Measurements from ENCODE around the gene PKN1. TPM values are rescaled to one million over a fixed set of nuclear protein-coding genes. Genes with fewer than 3 reads are reported as not detected.
"Not testable (repeated sequence)": the region's sequence is repeated elsewhere in the genome, so short reads cannot be mapped to it uniquely, and the experiment has no call there.

Gene PKN1
- total RNA-seq, 3 donors from 2014 or later (not counting 1 experiment from before 2014, with no cell fraction given): 323 to 351 (median 350) TPM

- no peak for TF ChIP-seq CTCF (IDR thresholded peaks at IDR 0.05)
- H3K4me3 Mint-ChIP-seq: peak overlapping the region; percentile 13
- H3K9me3 ChIP-seq (ENCODE audit: control insufficient read depth, insufficient read depth, low read length): no peaks in the 10 kb centered on the region
- H3K27ac ChIP-seq (ENCODE audit: low read length): no peak overlapping the region
- H3K4me3 ChIP-seq (ENCODE audit: low read length): no peak overlapping the region
- no peaks in the 10 kb centered on the region for H3K27me3 ChIP-seq (ENCODE audit: control insufficient read depth, insufficient read depth, low read length)
- WGBS (ENCODE audit: insufficient coverage): 95% methylated on average over 9 of the region's 9 CpGs
- H3K36me3 ChIP-seq (ENCODE audit: control insufficient read depth, insufficient read depth, low read length): peaks cover 89% of the 10 kb centered on the region
- ATAC-seq: peak; percentile 7 to 23 (median 7)
- H3K9me3 Mint-ChIP-seq: no peaks in the 10 kb centered on the region
- H3K27me3 Mint-ChIP-seq (ENCODE audit: low read depth in 2 of 2): no peaks in the 10 kb centered on the region
- intact Hi-C loops (cut with micrococcal nuclease): no loop called here
- peaks cover 5% of the 10 kb centered on the region for H3K36me3 Mint-ChIP-seq
- DNase-seq: peak; percentile 34 to 37
- peaks cover 8% of the 10 kb centered on the region for H3K4me1 ChIP-seq (ENCODE audit: control insufficient read depth, insufficient read depth, low read length)
- H3K4me1 Mint-ChIP-seq: peaks cover 25 to 39% of the 10 kb centered on the region in 2 donors
- H3K27ac Mint-ChIP-seq: peak overlapping the region; percentile 84 to 88
Measured at GRCh38 chr19:14395262-14395661, 37.8 kb upstream of the PKN1 start.

- intact Hi-C loops (cut with micrococcal nuclease): no loop called here
- Histone ChIP-seq H3K27me3 (ENCODE audit: control insufficient read depth, insufficient read depth, low read length) (no peaks in the 10 kb centered on the region), H3K4me3 (ENCODE audit: low read length) (no peak overlapping the region), H3K36me3 (ENCODE audit: control insufficient read depth, insufficient read depth, low read length) (peaks cover 89% of the 10 kb centered on the region), H3K27ac (ENCODE audit: low read length) (no peak overlapping the region), H3K9me3 (ENCODE audit: control insufficient read depth, insufficient read depth, low read length) (no peaks in the 10 kb centered on the region), H3K4me1 (ENCODE audit: control insufficient read depth, insufficient read depth, low read length) (peaks cover 8% of the 10 kb centered on the region)
- WGBS (ENCODE audit: insufficient coverage): 91% methylated on average over 16 of the region's 16 CpGs
- peak overlapping the region; percentile 84 to 88 for H3K27ac Mint-ChIP-seq
- H3K36me3 Mint-ChIP-seq: peaks cover 3% of the 10 kb centered on the region
- peak overlapping the region; percentile 56 for H3K4me3 Mint-ChIP-seq
- H3K9me3 Mint-ChIP-seq: no peaks in the 10 kb centered on the region
- peak; percentile 7 to 28 (median 8) for ATAC-seq
- H3K4me1 Mint-ChIP-seq: peaks cover 22 to 36% of the 10 kb centered on the region in 2 donors
- TF ChIP-seq CTCF (IDR thresholded peaks at IDR 0.05): no peak
- peak in 1 of 2 donors; percentile 35 for DNase-seq
- H3K27me3 Mint-ChIP-seq (ENCODE audit: low read depth in 2 of 2): no peaks in the 10 kb centered on the region
Measured at GRCh38 chr19:14395710-14396336, 37.3 kb upstream of the PKN1 start.

GRCh38 chr19:14396730-14397129, 36.4 kb upstream of the PKN1 start:
- Histone ChIP-seq H3K27ac (ENCODE audit: low read length) (peak overlapping the region; percentile 20), H3K4me1 (ENCODE audit: control insufficient read depth, insufficient read depth, low read length) (peaks cover 13% of the 10 kb centered on the region), H3K36me3 (ENCODE audit: control insufficient read depth, insufficient read depth, low read length) (peaks cover 90% of the 10 kb centered on the region)
- intact Hi-C loops (cut with micrococcal nuclease); H3K9me3 Mint-ChIP-seq; ATAC-seq; DNase-seq; H3K27me3 ChIP-seq (ENCODE audit: control insufficient read depth, insufficient read depth, low read length); H3K27me3 Mint-ChIP-seq (ENCODE audit: low read depth in 2 of 2); H3K4me3 ChIP-seq (ENCODE audit: low read length); H3K9me3 ChIP-seq (ENCODE audit: control insufficient read depth, insufficient read depth, low read length); H3K36me3 Mint-ChIP-seq: not testable (repeated sequence)
- 92% methylated on average over 2 of the region's 3 CpGs for WGBS (ENCODE audit: insufficient coverage)
- peaks cover 22 to 37% of the 10 kb centered on the region in 2 donors for H3K4me1 Mint-ChIP-seq
- H3K27ac Mint-ChIP-seq: peak overlapping the region; percentile 84 to 88
- peak overlapping the region; percentile 60 for H3K4me3 Mint-ChIP-seq

DNA sequence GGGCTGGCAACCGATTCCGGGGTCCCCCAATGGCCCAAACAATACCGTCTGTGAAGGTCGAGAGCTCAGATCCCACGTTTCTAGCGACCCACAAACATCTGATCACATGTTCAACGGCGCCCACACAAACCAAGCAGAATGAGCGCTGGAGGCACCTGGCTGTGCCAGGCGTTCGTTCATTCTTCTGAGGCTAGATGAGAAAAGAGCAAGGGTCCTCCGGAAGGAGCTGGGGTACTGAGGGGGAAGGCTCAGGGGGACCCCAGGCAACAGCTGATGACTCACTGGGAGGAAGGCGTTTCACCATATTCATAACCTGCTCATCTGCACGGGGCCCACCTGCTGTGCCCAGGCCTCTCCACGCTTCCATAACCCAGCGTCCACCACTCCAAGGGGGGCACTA, 35.9 kb upstream of the PKN1 start:
- Mint-ChIP-seq H3K4me1 (peaks cover 22 to 38% of the 10 kb centered on the region in 2 donors), H3K4me3 (peak overlapping the region; percentile 60), H3K27ac (peak overlapping the region; percentile 84 to 88)
- H3K4me3 ChIP-seq (ENCODE audit: low read length); intact Hi-C loops (cut with micrococcal nuclease); H3K9me3 Mint-ChIP-seq; H3K9me3 ChIP-seq (ENCODE audit: control insufficient read depth, insufficient read depth, low read length); H3K36me3 Mint-ChIP-seq; DNase-seq; ATAC-seq; H3K27me3 Mint-ChIP-seq (ENCODE audit: low read depth in 2 of 2); H3K27ac ChIP-seq (ENCODE audit: low read length); H3K27me3 ChIP-seq (ENCODE audit: control insufficient read depth, insufficient read depth, low read length): not testable (repeated sequence)
- Histone ChIP-seq H3K4me1 (ENCODE audit: control insufficient read depth, insufficient read depth, low read length) (peaks cover 13% of the 10 kb centered on the region), H3K36me3 (ENCODE audit: control insufficient read depth, insufficient read depth, low read length) (peaks cover 90% of the 10 kb centered on the region)
- WGBS (ENCODE audit: insufficient coverage): 93% methylated on average over 13 of the region's 16 CpGs
